Loucy (cell line): ENCODE measurements around the gene TTYH2.

Experiments
- H2AFZ ChIP-seq: fragments of 200-600 bp; sonication (generic); 2 replicates; pipeline ENCODE4 v1.6.0; 2016; ENCODE audit warnings: antibody characterized with exemption, mild to moderate bottlenecking, low read length, moderate library complexity
- H3F3A ChIP-seq: fragments of 200-600 bp; 2 replicates; pipeline ENCODE4 v1.6.0; 2016; ENCODE audit warnings: antibody characterized with exemption, low read depth, mild to moderate bottlenecking
- H3K27me3 ChIP-seq: fragments of 200-600 bp; sonication (generic); 2 replicates; pipeline ENCODE4 v1.6.1; 2014; ENCODE audit warnings: low read length, mild to moderate bottlenecking; ENCODE audit not compliant: insufficient read depth, poor library complexity, severe bottlenecking
- H3K36me3 ChIP-seq: fragments of 200-600 bp; sonication (generic); 2 replicates; pipeline ENCODE4 v1.6.1; 2016; ENCODE audit warnings: low read length; ENCODE audit not compliant: insufficient read depth
- H3K4me1 ChIP-seq: fragments of 200-600 bp; sonication (generic); 2 replicates; pipeline ENCODE4 v1.5.1; 2014; ENCODE audit warnings: low read length, mild to moderate bottlenecking; ENCODE audit not compliant: insufficient read depth, poor library complexity, severe bottlenecking
- H3K4me2 ChIP-seq: fragments of 200-600 bp; sonication (generic); 2 replicates; pipeline ENCODE4 v1.6.0; 2014; ENCODE audit warnings: antibody characterized with exemption, low read length, low read depth, mild to moderate bottlenecking; ENCODE audit not compliant: poor library complexity, severe bottlenecking
- H3K4me3 ChIP-seq: fragments of 200-600 bp; sonication (generic); 2 replicates; pipeline ENCODE4 v1.5.1; 2014; ENCODE audit warnings: low read length, mild to moderate bottlenecking, mixed read lengths; ENCODE audit not compliant: poor library complexity, severe bottlenecking
- H3K79me2 ChIP-seq: fragments of 200-600 bp; sonication (generic); 2 replicates; pipeline ENCODE4 v1.6.1; 2014; ENCODE audit warnings: low read length; ENCODE audit not compliant: insufficient read depth
- H3K9ac ChIP-seq: fragments of 200-600 bp; sonication (generic); 2 replicates; pipeline ENCODE4 v1.6.0; 2014; ENCODE audit warnings: mild to moderate bottlenecking, low read depth, low read length, moderate library complexity; ENCODE audit not compliant: poor library complexity, severe bottlenecking
- H3K9me2 ChIP-seq: fragments of 200-600 bp; sonication (generic); replicated peaks from 2 replicates; pipeline ENCODE4 v1.6.1; 2016; ENCODE audit warnings: low read depth, low read length, mixed read lengths
- H3K9me3 ChIP-seq: fragments of 200-600 bp; sonication (generic); 2 replicates; pipeline ENCODE4 v1.6.1; 2014; ENCODE audit warnings: mild to moderate bottlenecking, antibody characterized with exemption, low read length, low read depth; ENCODE audit not compliant: insufficient read depth
- H4K20me1 ChIP-seq: fragments of 200-600 bp; sonication (generic); 2 replicates; pipeline ENCODE4 v1.6.0; 2014; ENCODE audit warnings: antibody characterized with exemption, low read length, mild to moderate bottlenecking; ENCODE audit not compliant: insufficient read depth, poor library complexity, severe bottlenecking
- CTCF ChIP-seq: fragments of 200-600 bp; sonication (generic); conservative IDR thresholded peaks from 2 replicates; pipeline ENCODE4 v1.5.1; 2014; ENCODE audit warnings: mild to moderate bottlenecking, antibody characterized with exemption, low read length
- EZH2phosphoT487 ChIP-seq: fragments of 200-600 bp; IDR thresholded peaks from 2 replicates; pipeline ENCODE4 v1.6.1; 2018; ENCODE audit warnings: antibody characterized with exemption, mild to moderate bottlenecking, moderate library complexity, borderline replicate concordance

Gene TTYH2

GRCh38 chr17:74274060-74274708, 60.8 kb downstream of the TTYH2 start, which contains the start of gene DNAI2:
Gene DNAI2, plus strand, starts transcription at chr17:74274234. Its CDS starts 7,584 bp downstream, at chr17:74281818.
- Histone ChIP-seq H3K9me2 (no peaks in the 10 kb centered on the region), H3K9me3 (no peaks in the 10 kb centered on the region), H3F3A (no peaks in the 10 kb centered on the region), H3K4me1 (no peaks in the 10 kb centered on the region), H3K36me3 (no peaks in the 10 kb centered on the region), H3K4me2 (no peak within 1 kb of the TSS), H3K9ac (no peak within 1 kb of the TSS), H4K20me1 (no peaks in the 10 kb centered on the region), H3K4me3 (no peak within 1 kb of the TSS), H2AFZ (no peak within 1 kb of the TSS), H3K79me2 (no peaks in the 10 kb centered on the region), H3K27me3 (peaks cover 41% of the 10 kb centered on the region)
- TF ChIP-seq EZH2phosphoT487 (no peak), CTCF (no peak)

GRCh38 chr17:74274709-74275340, 61.5 kb downstream of the TTYH2 start:
- Histone ChIP-seq H4K20me1 (no peaks in the 10 kb centered on the region), H3F3A (no peaks in the 10 kb centered on the region), H2AFZ (no peak overlapping the region), H3K9me2 (no peaks in the 10 kb centered on the region), H3K27me3 (peaks cover 41% of the 10 kb centered on the region), H3K9me3 (no peaks in the 10 kb centered on the region), H3K4me2 (no peak overlapping the region), H3K36me3 (no peaks in the 10 kb centered on the region), H3K79me2 (no peaks in the 10 kb centered on the region), H3K9ac (no peak overlapping the region), H3K4me1 (no peaks in the 10 kb centered on the region), H3K4me3 (no peak overlapping the region)
- TF ChIP-seq CTCF: no peak
- TF ChIP-seq EZH2phosphoT487: no peak

GRCh38 chr17:74276051-74276476, 62.7 kb downstream of the TTYH2 start:
- no peaks in the 10 kb centered on the region for H3K79me2 ChIP-seq
- H3K4me1 ChIP-seq: no peaks in the 10 kb centered on the region
- no peaks in the 10 kb centered on the region for H3K9me2 ChIP-seq
- no peak overlapping the region for H2AFZ ChIP-seq
- H3F3A ChIP-seq: no peaks in the 10 kb centered on the region
- peaks cover 49% of the 10 kb centered on the region for H3K27me3 ChIP-seq
- no peaks in the 10 kb centered on the region for H3K36me3 ChIP-seq
- H3K9me3 ChIP-seq: no peaks in the 10 kb centered on the region
- no peak overlapping the region for H3K4me3 ChIP-seq
- TF ChIP-seq CTCF (no peak), EZH2phosphoT487 (no peak)
- H3K9ac ChIP-seq: no peak overlapping the region
- H4K20me1 ChIP-seq: no peaks in the 10 kb centered on the region
- no peak overlapping the region for H3K4me2 ChIP-seq
